HUES6 (cell line): ENCODE results near the gene ENPP1.
"Not testable (repeated sequence)": the region's sequence is repeated elsewhere in the genome, so short reads cannot be mapped to it uniquely, and the experiment has no call there.

ENCODE experiments used
- H3K27ac ChIP-seq: 2 replicates; pipeline ENCODE4 v1.7.0; 2013; ENCODE audit warnings: low read depth, mild to moderate bottlenecking, low read length, inconsistent platforms
- H3K27me3 ChIP-seq: 2 replicates; pipeline ENCODE4 v1.6.1; 2013; ENCODE audit warnings: low read length; ENCODE audit not compliant: control insufficient read depth, insufficient read depth
- H3K36me3 ChIP-seq: 2 replicates; pipeline ENCODE4 v1.6.1; 2013; ENCODE audit warnings: low read length; ENCODE audit not compliant: control insufficient read depth, insufficient read depth
- H3K4me1 ChIP-seq: 2 replicates; pipeline ENCODE4 v1.6.1; 2013; ENCODE audit warnings: low read length; ENCODE audit not compliant: control insufficient read depth, insufficient read depth
- H3K4me3 ChIP-seq: 2 replicates; pipeline ENCODE4 v1.5.1; 2013; ENCODE audit warnings: low read depth, low read length
- H3K9ac ChIP-seq: one replicate; pipeline ENCODE4 v1.6.1; 2013; ENCODE audit warnings: mild to moderate bottlenecking, low read length
- H3K9me3 ChIP-seq: 2 replicates; pipeline ENCODE4 v1.6.1; 2013; ENCODE audit warnings: low read depth, low read length; ENCODE audit not compliant: control insufficient read depth, insufficient read depth

ENPP1 gene

GRCh38 chr6:131898718-131899117 is 90.9 kb downstream of the ENPP1 start:
- peaks cover 4% of the 10 kb centered on the region; the same call in 1 of the 2 replicates for H3K27me3 ChIP-seq
- H3K36me3 ChIP-seq, result peaks cover 13% of the 10 kb centered on the region
- peaks cover 8% of the 10 kb centered on the region for H3K4me1 ChIP-seq
- H3K9ac ChIP-seq, result no peak overlapping the region
- no peak overlapping the region for H3K27ac ChIP-seq
- no peak overlapping the region for H3K4me3 ChIP-seq
- H3K9me3 ChIP-seq, result peaks cover 34% of the 10 kb centered on the region

- Histone ChIP-seq H3K4me1 (peaks cover 8% of the 10 kb centered on the region), H3K36me3 (peaks cover 19% of the 10 kb centered on the region), H3K9ac (peak overlapping the region; percentile 46), H3K4me3 (no peak overlapping the region), H3K27me3 (peaks cover 4% of the 10 kb centered on the region; the same call in 1 of the 2 replicates), H3K27ac (peak overlapping the region; percentile 24; the same call in 1 of the 2 replicates), H3K9me3 (peaks cover 34% of the 10 kb centered on the region)
Observed at GRCh38 chr6:131900231-131900630, 92.4 kb downstream of the ENPP1 start.

GRCh38 chr6:131901326-131901873 is 93.6 kb downstream of the ENPP1 start:
- H3K9ac ChIP-seq, result peak overlapping the region; percentile 97
- H3K27me3 ChIP-seq, H3K4me1 ChIP-seq: not testable (repeated sequence)
- H3K36me3 ChIP-seq, result peaks cover 19% of the 10 kb centered on the region
- H3K4me3 ChIP-seq, result peak overlapping the region; percentile 85
- H3K27ac ChIP-seq, result peak overlapping the region; percentile 84
- H3K9me3 ChIP-seq, result peaks cover 33% of the 10 kb centered on the region

- H3K36me3 ChIP-seq, result peaks cover 34% of the 10 kb centered on the region
- peaks cover 10% of the 10 kb centered on the region for H3K9me3 ChIP-seq
- not testable (repeated sequence) for H3K27me3 ChIP-seq
- H3K4me1 ChIP-seq, result peaks cover 24% of the 10 kb centered on the region
- H3K27ac ChIP-seq, result peak overlapping the region; percentile 90
- peak overlapping the region; percentile 85 for H3K4me3 ChIP-seq
- peak overlapping the region; percentile 97 for H3K9ac ChIP-seq
Observed at GRCh38 chr6:131903734-131904133, 95.9 kb downstream of the ENPP1 start.

GRCh38 chr6:131908787-131909186 is 101.0 kb downstream of the ENPP1 start:
- Histone ChIP-seq H3K27ac (peak overlapping the region; percentile 65; the same call in 1 of the 2 replicates), H3K36me3 (peaks cover 73% of the 10 kb centered on the region), H3K9ac (peak overlapping the region; percentile 14), H3K4me1 (peaks cover 15% of the 10 kb centered on the region)
- not testable (repeated sequence) for H3K27me3 ChIP-seq, H3K9me3 ChIP-seq, H3K4me3 ChIP-seq

GRCh38 chr6:131909408-131910218 is 101.8 kb downstream of the ENPP1 start:
- Histone ChIP-seq H3K27me3 (no peaks in the 10 kb centered on the region), H3K9me3 (0 out of 2 replicates have a peak, but pooled peaks cover 2% of the 10 kb centered on the region), H3K27ac (no peak overlapping the region), H3K4me3 (no peak overlapping the region), H3K4me1 (peaks cover 15% of the 10 kb centered on the region), H3K36me3 (peaks cover 74% of the 10 kb centered on the region), H3K9ac (no peak overlapping the region)

- no peak overlapping the region for H3K9ac ChIP-seq
- peaks cover 15% of the 10 kb centered on the region for H3K4me1 ChIP-seq
- H3K27me3 ChIP-seq, result no peaks in the 10 kb centered on the region
- H3K9me3 ChIP-seq, result peaks cover 5% of the 10 kb centered on the region; the same call in 1 of the 2 replicates
- H3K36me3 ChIP-seq, result peaks cover 77% of the 10 kb centered on the region
- no peak overlapping the region for H3K4me3 ChIP-seq
- H3K27ac ChIP-seq, result no peak overlapping the region
Observed at GRCh38 chr6:131910219-131910589, 102.4 kb downstream of the ENPP1 start.

GRCh38 chr6:131910956-131911355 is 103.1 kb downstream of the ENPP1 start:
- H3K27ac ChIP-seq, result no peak overlapping the region
- no peak overlapping the region for H3K4me3 ChIP-seq
- H3K4me1 ChIP-seq, result peaks cover 15% of the 10 kb centered on the region
- H3K36me3 ChIP-seq, result peaks cover 84% of the 10 kb centered on the region
- H3K9ac ChIP-seq, result no peak overlapping the region
- no peaks in the 10 kb centered on the region for H3K27me3 ChIP-seq
- peaks cover 9% of the 10 kb centered on the region; the same call in 1 of the 2 replicates for H3K9me3 ChIP-seq

GRCh38 chr6:131911951-131912350 is 104.1 kb downstream of the ENPP1 start:
- H3K9me3 ChIP-seq, result peaks cover 13% of the 10 kb centered on the region; the same call in 1 of the 2 replicates
- no peak overlapping the region for H3K9ac ChIP-seq
- H3K27me3 ChIP-seq, result no peaks in the 10 kb centered on the region
- H3K4me1 ChIP-seq, result peaks cover 15% of the 10 kb centered on the region
- H3K27ac ChIP-seq, result no peak overlapping the region
- peaks cover 94% of the 10 kb centered on the region for H3K36me3 ChIP-seq
- no peak overlapping the region for H3K4me3 ChIP-seq

GRCh38 chr6:131914234-131914633 is 106.4 kb downstream of the ENPP1 start:
- Histone ChIP-seq H3K4me3 (no peak overlapping the region), H3K9ac (no peak overlapping the region), H3K4me1 (no peaks in the 10 kb centered on the region), H3K27me3 (no peaks in the 10 kb centered on the region), H3K9me3 (peaks cover 25% of the 10 kb centered on the region), H3K36me3 (peaks cover 97% of the 10 kb centered on the region), H3K27ac (no peak overlapping the region)
